ENCODE results near the gene LRCOL1.

The LRCOL1 gene

DNA sequence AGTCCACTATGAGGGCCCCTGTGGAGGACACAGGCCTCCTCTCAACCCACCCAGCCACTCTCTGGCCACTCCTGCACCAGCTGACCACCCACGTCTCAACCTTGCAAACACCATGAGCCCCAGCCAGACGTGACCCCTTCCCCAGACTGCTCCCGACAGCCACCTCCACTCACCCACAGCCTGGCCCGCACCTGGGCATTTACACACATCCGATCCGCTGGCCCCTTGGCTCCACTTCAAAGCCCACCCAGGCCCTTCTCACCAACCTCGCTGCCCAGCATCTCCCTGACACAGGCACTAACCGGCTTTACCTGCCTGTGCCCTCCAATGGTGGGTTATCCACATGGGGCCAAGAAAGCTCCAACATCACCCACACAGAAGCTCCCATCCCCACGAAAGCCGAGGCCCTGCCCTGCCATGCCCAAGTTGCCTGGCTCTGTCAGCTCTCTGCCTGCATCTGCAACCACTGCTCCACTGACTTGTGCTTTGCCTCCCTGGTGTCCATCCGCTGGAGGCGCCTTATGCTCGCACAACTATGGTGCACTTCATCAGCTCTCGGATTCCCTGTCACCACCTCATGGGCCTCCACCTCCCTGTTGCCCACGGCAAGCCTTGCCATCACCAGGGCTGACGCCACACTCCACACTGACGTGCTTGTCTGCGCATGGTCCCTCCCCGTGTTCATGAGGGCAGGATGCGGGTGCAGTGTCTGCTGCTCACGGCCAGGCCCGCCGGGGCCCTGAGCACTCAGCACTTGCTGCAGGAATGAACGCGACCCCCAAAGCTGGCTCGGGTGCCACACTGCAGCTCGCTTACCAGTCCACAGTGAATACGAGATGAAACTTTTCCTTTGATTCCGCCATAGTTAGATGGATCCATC, 24.9 kb upstream of the LRCOL1 start:
- no peak for DNase-seq

GRCh38 chr12:132634411-132634990, 24.1 kb upstream of the LRCOL1 start:
- DNase-seq = no peak

- no peak for DNase-seq
Measured at GRCh38 chr12:132633901-132634300, 23.5 kb upstream of the LRCOL1 start.

DNA sequence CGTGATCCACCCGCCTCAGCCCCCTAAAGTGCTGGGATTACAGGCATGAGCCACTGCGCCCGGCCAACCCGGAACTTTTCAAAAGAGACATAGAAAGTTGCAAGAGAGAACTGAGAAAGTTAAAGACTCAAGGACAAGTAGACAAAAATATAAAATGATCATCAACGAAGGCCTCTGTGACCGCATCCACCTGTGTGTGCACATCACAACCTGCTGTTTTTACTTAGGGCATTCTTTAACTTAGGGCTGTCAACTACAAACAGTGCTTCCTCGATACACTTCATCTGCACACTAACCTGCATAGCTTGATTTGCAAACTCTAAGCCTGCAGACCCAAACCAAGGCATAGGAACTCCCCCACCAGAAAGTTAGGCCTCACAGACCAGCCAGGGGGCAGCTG, 23.0 kb upstream of the LRCOL1 start:
- no peak for DNase-seq

GRCh38 chr12:132632521-132633228, 22.3 kb upstream of the LRCOL1 start:
- no peak for DNase-seq

DNA sequence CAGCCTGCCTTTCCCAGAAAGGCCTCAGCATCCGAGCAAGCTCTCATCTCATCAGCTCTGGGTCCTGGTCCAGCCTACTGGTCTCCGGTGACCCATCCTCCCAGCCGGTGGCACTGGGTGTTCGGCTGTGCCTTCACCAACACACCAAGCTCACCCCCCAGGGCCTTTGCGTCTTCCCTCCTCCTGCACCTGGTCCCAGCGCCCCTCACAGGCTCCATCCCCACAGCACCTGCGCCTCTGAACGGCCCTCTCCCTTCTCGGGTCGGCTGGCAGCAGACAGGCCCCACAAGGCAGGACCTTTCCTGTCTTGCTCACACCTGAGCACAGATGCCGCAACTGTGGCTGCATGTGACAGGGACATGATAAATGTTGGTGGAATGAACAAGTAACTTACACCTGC, 21.3 kb upstream of the LRCOL1 start:
- DNase-seq = no peak

GRCh38 chr12:132630672-132631071, 20.3 kb upstream of the LRCOL1 start:
- no peak for DNase-seq

DNA sequence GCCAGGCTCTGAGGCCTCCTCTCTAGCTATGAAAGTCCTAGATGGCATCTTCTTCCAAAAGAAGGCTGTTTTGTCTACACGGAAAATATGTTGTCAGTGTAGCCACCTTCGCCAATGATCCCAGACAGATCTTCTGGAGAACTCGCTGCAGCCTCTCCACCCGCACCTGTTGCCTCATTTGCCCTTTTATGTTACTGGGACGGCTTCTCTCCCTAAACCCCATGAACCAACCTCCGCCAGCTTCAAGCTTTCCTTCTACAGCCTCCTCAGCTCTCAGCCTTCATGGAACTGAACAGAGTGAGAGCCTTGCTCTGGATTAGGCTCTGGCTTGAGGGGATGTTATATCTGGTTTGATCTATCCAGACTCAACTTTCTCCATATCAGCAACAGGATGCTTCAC, 18.9 kb upstream of the LRCOL1 start:
- no peak for DNase-seq

DNA sequence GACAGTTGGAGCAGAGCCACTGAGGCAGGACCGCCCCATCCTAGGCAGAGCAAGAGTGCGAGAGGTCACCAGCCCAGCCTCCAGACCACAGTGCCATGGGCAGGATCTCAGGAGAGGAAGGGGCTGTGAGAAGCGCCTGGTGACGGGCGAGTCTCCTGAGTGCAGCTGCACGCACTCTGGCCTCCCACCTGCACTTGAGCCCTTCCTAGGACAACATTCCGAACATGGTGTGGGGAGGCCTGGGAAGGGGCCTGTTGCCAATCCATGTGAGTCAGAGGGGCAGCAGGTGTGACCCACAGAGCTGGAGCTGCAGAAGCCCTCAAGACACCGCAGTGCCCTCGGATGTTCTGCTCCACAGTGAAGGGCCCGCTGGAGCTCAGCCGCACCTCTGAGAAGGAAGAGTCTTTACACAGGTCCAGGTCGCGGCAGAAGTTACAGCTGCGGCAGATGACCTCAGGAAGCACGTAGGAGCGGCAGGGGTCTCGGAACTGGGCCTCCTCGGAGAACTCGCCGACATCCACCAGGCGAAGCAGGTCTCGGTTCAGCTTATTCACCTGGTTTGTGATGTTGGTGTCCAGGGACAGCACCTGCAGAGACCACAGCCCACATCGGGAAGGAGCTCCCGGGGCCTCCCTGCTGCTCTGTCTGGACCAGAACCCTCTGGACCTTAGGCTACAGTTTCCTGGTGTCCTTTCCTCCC, 15.5 kb upstream of the LRCOL1 start:
- no peak for DNase-seq

DNA sequence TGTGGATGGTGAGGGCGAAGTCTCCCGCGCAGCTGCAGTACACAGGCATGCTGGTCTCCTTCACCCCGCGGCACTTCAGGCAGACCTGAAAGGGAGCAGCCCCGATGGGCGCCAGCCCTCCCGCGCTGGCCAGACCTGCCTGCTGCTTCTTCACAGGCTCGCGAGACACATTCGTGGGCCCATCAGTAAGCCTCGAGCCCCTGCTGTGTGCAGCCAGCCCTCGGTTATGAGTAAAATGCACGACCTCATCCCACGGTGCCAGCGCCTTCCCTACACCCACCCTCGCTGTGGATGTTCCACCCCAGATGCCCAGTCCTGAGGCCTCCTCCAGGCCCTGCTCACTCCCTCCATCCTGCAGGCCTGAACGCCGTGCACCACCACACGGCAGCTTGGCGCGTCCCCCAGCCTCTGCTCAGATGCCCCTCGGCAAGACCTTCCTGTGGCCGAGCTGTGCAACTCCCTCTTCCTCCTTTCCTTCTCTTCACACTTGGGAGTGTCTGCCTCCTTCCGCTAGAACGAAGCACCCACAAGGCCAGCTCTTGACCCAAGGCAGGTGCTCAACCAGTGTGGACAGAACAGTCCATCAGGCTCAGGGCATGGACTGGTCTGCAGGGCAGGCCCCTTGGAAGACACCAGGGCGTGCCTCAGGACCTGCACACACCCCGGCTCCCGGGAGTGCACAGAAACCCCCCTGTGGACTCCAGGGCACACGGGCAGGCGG, 14.7 kb upstream of the LRCOL1 start:
- DNase-seq = no peak

DNA sequence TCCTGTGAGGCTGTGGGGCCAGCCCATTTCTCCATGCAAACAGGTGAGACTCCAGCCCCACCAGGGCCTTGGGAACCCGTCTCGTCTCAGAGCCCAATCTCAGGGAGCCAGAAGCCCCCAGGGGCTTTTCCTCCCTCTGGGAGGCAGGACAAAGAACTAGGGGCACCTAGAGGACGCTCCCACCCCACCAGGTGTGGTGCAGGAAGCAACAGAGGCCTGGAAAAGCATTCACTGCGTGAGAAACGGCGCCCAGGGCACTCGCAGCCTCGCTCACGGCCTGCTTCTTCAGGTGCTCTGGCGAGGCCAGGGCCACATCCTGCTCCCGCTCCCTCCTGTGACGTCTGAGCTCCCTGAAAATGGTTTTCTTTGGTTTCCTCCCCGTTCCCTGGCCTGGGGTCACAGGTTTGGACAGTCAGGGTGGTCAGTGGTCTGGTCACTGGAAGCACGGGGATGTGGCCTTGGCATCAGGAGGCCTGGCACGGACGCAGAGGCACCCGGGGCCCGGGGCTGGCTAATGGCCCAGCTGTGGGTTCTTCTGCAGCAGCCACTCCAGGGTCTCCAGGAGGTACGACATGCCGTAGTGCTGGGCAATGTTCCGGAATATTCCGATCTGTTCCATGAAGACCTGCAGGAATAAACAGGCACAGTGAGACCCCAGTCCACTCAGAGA, 13.9 kb upstream of the LRCOL1 start:
- no peak for DNase-seq

DNA sequence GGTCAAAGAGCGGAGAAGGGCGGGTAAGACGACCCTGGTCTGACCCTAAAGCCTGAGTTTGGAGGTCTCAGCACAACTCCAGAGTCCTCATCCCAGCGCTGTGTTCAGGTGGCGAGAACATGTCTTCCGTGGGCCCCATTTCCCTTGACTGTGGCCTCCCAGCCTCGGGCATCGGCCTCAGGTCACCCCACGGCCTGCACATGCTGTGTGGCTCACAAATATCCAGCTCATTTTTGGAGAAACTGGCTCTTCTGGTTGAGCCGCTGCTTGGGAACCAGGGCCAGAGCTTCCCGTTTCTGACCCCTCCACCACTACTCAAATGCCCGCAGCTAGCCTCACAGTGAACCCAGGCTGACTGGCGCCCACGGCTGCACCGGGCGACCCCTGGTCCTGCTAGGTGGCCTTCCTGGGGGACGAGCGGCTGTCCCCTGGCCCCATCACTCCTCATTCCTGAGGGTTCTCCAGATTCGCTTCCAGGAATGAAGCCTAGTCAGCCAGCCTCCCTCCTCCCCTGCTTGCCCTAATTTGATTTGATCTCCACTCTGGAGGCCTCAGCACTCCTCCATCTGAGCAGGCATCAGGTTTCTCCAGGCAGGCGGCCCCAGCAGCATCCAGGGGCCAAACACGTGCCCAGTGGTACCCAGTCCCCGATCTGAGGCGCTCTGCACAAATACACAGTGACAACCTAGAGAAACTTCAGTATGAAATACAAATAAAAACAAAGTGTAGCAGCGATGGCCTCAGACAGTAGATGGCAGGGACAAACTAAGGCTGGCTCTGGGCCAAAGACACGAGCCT, 12.9 kb upstream of the LRCOL1 start:
- DNase-seq = no peak

GRCh38 chr12:132622437-132623071, 12.2 kb upstream of the LRCOL1 start:
- DNase-seq = no peak

GRCh38 chr12:132621657-132622435, 11.5 kb upstream of the LRCOL1 start:
- DNase-seq = no peak

- DNase-seq = no peak
Measured at GRCh38 chr12:132620899-132621656, 10.7 kb upstream of the LRCOL1 start.

DNA sequence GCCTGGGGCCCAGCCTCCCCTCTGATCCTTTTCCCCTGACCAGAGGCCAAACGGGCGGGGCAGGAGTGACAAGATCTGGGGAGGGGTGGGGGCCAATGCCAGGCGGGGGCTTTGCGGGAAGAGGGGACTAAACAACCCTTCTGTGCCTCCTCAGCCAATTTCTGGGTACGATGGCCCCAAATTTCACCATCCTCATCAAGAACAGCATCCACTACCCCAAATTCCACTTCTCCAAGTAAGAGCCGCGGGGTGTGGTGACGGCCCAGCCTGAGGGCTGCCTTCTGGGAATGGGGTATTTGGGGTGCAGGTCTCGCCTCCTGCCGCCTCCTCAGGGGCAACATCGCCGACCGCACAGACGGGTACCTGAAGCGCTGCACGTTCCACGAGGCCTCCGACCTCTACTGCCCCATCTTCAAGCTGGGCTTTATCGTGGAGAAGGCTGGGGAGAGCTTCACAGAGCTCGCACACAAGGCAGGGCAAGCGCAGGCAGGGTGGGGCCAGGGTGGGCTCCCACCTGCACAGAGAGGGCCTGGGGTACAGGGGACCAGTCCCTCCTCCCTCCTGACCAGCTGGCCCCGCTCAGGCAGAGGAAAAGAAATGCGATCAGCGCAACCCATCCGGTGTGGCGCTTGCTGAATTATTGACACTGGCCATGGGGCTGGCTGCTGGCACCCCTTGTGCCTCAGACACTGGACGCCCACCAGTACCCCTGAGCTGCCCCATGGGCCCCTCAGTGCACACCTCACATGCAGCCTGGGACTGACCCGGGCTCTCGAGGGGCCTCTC, 9.9 kb upstream of the LRCOL1 start:
- DNase-seq = no peak

DNA sequence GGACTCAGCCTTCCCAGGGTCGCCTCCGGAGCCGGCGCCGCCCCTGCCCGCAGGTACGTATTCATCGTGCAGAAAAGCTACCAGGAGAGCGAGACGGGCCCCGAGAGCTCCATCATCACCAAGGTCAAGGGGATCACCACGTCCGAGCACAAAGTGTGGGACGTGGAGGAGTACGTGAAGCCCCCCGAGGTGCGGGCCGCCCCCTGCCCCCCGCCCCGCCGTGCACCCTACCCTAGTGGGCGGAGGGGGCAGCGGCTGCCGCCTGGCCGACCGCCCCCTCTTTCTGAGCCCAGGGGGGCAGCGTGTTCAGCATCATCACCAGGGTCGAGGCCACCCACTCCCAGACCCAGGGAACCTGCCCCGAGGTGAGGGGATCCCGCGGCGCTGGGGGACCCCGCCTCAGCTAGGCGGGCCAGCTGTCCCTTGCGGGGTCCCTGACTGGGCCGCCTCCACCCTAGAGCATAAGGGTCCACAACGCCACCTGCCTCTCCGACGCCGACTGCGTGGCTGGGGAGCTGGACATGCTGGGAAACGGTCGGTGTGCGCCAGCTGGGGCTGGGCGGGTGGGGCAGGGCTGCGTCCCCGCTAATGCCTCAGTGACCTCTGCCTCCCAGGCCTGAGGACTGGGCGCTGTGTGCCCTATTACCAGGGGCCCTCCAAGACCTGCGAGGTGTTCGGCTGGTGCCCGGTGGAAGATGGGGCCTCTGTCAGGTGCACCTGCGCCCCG, 9.2 kb upstream of the LRCOL1 start:
- DNase-seq = no peak

GRCh38 chr12:132619071-132619385, 8.6 kb upstream of the LRCOL1 start:
- DNase-seq = no peak
